ENCODE data around the gene SF3B1.

DNA sequence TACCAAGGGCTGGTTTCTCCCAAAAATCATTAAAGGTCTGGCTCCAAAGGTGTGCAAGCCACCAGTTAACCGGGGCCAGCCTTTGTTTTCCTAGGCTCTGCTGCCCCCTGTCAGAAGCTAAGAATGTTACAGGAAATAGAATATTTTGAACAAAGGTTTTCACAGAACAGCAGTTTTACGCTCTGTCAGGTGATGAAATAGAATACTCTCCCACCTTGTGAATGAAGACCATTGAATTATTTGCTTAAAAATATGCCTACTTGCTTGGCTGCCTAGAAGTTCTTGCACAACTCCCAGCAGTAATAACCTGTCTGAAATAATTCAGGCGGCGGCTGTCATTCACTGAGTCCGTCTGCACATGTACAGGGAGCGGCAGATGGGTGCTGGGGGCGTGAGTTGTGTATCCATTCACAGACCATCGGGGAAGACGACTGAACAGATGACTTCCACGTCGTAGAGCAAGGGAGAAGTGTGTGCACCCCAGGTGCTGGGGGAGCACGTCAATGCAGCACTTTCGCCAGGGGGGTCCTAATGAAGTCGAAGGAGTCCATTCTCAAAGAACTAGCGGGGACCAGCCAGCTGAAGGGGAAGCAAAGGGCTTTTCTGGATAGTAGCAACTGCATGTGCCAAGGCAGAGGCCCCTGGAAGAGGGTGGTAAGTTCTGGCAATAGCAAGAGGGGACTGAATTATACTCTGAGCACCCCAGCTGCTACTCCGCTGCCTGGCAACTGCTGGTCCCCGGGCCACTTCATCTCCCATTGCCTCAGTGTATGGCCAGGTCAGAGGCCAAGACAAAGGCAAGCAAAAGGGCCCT, 56.1 kb downstream of the SF3B1 start:
- TF ChIP-seq POLR2A (IDR thresholded peaks at IDR 0.05) (no peak), POLR2AphosphoS5 (IDR thresholded peaks at IDR 0.05; ENCODE audit: insufficient read depth in 1 of 2, low read depth in 1 of 2) (no peak)
- TF ChIP-seq, protein P1, sequence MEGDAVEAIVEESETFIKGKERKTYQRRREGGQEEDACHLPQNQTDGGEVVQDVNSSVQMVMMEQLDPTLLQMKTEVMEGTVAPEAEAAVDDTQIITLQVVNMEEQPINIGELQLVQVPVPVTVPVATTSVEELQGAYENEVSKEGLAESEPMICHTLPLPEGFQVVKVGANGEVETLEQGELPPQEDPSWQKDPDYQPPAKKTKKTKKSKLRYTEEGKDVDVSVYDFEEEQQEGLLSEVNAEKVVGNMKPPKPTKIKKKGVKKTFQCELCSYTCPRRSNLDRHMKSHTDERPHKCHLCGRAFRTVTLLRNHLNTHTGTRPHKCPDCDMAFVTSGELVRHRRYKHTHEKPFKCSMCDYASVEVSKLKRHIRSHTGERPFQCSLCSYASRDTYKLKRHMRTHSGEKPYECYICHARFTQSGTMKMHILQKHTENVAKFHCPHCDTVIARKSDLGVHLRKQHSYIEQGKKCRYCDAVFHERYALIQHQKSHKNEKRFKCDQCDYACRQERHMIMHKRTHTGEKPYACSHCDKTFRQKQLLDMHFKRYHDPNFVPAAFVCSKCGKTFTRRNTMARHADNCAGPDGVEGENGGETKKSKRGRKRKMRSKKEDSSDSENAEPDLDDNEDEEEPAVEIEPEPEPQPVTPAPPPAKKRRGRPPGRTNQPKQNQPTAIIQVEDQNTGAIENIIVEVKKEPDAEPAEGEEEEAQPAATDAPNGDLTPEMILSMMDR (IDR thresholded peaks at IDR 0.05) = peak; percentile 30 to 71 (median 65)

Measured in vagina (tissue), 2 donors.